GM12872 (cell line): ENCODE results near the gene ZNF84.

Source experiments
- TF ChIP-seq, protein P1 (sequence below): IDR thresholded peaks from 3 replicates; pipeline ENCODE4 v1.5.1; 2011; ENCODE audit warnings: low read depth, mild to moderate bottlenecking, low read length, moderate library complexity; ENCODE audit not compliant: insufficient read depth

The ZNF84 gene

DNA sequence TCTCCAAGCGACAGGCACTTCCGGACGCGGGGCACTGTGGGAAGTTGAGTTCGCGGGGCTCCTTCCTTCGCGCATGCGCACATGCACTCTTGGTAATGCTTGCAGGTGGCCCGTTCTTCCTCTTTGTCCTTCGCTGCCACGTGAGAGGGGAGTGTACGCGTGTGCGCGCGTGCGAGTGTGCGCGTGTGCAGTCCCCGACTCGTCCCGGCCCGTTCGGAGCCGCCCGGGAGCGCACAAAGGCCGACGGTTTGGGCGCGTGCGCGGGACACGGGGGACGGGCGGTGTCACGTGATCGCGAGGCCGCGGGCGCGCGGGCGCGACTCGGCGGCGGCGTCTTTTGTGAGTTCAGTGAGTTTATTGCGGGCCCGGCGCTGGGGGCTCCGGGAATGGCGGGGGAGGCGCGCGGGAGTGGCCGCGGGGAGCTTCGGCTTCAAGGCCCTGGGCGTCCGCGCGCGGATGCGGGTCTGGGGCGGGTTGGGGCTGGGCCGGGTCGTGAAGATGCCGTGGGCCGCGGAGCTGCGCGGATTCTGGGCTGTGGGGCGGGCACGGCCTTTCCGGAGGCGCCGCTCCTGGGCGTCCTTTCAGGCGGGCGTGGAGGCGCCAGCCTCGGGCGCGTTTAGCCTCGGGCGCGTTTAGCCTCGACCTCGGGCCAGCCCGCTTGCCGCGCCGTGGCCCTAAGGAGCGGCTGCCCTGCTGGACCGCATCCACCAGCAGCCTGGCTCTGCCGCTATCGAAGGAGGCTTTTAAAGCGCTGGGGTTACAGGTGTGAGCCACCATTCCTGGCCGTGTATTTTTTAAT is at the start of gene ZNF84:
Gene ZNF84, plus strand, starts transcription at position 303 of the 799 bp plus-strand sequence. CDS start 3,959 bp downstream, outside the sequence.
- TF ChIP-seq, protein P1, sequence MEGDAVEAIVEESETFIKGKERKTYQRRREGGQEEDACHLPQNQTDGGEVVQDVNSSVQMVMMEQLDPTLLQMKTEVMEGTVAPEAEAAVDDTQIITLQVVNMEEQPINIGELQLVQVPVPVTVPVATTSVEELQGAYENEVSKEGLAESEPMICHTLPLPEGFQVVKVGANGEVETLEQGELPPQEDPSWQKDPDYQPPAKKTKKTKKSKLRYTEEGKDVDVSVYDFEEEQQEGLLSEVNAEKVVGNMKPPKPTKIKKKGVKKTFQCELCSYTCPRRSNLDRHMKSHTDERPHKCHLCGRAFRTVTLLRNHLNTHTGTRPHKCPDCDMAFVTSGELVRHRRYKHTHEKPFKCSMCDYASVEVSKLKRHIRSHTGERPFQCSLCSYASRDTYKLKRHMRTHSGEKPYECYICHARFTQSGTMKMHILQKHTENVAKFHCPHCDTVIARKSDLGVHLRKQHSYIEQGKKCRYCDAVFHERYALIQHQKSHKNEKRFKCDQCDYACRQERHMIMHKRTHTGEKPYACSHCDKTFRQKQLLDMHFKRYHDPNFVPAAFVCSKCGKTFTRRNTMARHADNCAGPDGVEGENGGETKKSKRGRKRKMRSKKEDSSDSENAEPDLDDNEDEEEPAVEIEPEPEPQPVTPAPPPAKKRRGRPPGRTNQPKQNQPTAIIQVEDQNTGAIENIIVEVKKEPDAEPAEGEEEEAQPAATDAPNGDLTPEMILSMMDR = no peak

DNA sequence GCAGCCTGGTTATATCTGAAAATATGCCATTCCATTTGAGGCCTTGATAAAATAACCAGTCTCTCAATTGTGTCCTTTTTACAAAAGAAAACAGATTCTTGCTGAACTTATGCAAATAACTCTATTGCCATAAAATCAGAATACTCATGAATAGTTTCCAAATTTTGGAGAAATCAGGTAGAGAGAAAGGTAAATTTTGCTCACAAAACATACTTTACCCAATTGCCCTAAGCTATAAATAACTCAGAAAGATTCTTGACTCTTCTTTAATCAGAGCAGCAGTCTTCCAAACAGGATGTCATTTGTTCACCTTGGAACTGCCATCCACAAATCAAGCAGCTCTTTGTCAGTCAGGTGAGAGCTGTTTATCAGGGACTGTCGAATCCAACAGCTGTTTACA is 38.6 kb upstream of the ZNF84 start:
- TF ChIP-seq, protein P1 = no peak

DNA sequence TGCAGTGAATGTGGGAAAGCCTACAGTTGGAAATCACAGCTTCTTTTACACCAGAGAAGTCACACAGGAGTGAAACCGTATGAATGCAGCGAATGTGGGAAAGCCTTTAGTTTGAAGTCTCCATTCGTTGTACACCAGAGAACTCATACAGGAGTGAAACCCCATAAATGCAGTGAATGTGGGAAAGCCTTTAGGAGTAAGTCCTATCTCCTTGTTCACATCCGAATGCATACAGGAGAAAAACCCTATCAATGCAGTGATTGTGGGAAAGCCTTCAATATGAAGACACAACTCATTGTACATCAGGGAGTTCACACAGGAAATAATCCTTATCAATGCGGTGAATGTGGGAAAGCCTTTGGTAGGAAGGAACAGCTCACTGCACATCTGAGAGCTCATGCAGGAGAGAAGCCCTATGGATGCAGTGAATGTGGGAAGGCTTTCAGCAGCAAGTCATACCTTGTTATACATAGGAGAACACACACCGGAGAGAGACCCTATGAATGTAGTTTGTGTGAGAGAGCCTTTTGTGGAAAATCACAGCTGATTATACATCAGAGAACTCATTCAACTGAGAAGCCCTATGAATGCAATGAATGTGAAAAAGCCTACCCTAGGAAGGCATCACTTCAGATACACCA is 26.5 kb upstream of the ZNF84 start:
- TF ChIP-seq, protein P1 = no peak

DNA sequence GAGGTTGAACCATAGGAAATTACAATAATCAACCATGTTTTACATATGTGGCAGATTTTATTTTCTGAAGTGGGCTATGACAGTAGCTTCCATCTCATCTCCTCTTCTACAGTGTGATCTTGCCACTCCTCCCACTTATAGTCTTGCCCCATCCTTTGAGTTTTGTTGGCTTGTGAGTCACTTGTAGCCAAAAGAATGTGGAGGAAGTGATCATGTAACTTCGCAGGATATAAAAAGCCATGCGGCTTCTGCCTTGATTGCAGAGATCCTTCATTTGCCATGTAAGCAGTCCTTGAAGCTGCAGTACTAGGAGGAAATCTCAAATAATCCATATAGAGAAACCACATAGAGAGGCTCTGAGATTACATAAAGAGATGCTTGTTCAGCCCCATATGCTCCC is 13.7 kb upstream of the ZNF84 start:
- TF ChIP-seq, protein P1 = no peak

DNA sequence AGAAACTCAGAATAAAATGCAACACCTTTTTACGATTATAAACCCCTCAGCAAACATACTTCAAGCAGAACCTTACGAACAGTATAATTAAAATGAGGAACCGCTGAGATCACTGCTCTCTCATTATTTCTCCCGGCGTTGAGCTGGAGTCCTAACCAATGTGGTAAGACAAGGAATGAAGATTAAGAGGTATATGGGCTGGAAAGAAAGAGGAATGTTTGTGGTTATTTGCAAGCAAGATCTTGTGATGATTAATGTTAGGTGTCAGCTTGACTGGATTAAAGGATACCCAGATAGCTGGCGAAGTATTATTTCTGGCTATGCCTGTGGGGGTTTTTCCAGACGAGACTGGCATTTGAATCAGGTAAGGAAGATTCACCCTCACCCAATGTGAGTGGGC is 10.3 kb upstream of the ZNF84 start:
- TF ChIP-seq, protein P1 = no peak

DNA sequence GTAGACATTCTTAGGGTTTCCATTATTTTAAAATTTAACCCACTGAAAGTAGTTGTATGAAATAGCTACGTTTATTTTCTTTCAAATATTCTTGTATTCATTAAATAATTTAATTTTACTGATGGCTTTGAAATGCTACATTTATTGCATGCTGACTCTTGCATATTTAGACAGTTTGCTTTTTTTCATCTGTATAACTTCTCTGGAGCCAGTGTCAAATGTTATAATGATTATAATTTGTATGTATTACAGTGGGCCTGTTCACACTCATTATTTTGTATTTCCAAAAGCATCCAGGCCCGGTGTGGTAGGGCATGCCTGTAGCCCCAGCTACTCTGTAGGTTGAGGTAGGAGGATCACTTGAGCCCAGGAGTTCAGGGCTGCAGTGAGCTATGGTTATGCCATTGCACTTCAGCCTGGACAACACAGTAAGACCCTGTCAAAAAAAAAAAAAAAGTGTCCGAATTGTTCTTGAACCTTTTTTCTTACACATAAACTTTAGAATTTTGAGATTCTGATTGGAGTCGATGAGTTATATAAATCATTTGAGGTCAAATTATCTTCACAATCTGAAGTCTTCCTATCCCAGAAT is 905 bp downstream of the ZNF84 start:
- TF ChIP-seq, protein P1 = no peak

DNA sequence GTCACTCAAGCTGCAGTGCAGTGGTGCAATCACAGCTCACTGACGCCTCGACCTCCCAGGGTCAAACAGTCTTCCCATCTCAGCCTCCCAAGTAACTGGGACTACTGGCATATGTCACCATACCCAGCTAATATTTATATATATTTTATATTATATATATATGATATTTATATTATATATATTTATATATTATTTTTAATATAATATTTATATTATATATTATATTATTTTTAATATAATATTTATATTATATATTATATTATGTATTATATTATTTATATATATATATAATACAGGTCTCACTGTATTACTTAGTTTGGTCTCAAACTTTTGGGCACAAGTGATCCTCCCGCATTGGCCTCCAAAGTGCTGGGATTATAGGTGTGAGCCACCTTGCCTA is 9.4 kb downstream of the ZNF84 start:
- TF ChIP-seq, protein P1 = no peak
